DMS 273 (cell line): ENCODE measurements around the gene LGALS7.
"Not testable (repeated sequence)": the region's sequence is repeated elsewhere in the genome, so short reads cannot be mapped to it uniquely, and the experiment has no call there.

ENCODE experiments used
- DNase-seq: peaks from one replicate; lab custom pipeline; 2025; ENCODE audit not compliant: unreplicated experiment; lab: John Stamatoyannopoulos, UW

The LGALS7 gene

DNA sequence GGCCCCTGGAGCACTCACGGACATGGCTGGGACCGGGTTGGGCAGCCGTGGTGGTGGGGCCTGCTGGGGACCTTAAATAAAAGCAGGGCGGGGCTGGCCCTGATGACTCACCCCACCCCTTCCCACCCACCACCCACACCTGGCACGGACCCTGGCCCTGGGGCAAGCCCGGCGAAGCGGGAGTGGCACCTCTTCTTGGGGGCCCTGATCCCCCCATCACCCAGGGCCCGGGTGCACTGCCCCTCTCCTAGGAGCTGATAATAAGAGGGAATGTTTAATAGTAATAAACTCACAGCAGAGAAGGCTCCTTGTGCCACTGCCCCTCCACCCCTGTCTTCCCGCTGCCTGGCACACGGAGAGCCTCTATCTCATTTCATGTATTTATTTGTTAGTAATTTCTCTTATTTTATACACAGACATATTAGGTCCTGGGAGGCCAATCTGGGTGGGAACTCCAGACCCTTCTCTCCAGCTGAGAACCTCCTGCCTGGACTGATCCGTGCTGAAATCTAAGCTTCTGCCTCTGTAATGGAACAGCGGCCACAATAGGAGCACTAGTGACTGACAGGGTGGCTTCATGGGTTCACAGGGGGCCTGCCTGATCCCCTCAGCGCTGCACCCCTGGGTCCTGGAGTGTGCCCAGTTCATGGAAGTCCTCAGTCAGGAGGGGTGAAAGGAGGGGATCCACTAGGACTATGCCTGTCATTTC is at the start of gene LGALS7:
LGALS7 (minus strand) TSS at position 49 of the 709 bp plus-strand sequence; CDS start at position 24, 25 bp downstream.
- DNase-seq = no peak

DNA sequence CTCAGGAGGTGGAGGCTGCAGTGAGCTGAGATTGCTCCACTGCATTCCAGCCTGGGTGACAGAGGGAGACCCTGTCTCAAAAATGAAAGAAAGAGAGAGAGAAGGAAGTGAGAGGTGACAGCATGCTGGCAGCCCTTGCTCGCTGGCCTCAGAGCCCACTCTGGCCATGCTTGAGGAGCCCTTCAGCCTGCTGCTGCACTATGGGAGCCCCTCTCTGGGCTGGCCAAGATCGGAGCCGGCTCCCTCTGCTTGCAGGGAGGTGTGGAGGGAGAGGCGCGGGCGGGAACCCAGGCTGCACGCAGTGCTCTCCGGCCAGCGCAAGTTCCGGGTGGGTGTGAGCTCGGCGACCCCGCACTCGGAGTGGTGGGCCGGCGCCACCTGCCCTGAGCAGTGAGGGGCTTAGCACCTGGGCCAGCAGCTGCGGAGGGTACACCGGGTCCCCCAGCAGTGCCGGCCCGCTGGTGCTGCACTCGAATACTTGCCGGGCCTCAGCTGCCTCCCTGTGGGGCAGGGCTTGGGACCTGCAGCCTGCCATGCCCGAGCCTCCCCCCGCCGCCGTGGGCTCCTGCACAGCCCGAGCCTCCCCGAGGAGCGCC is 48.0 kb upstream of the LGALS7 start:
- DNase-seq = not testable (repeated sequence)

- no peak for DNase-seq
Observed at GRCh38 chr19:38819231-38819920, 46.1 kb upstream of the LGALS7 start.

GRCh38 chr19:38817081-38817480 is 43.8 kb upstream of the LGALS7 start:
- no peak for DNase-seq

DNA sequence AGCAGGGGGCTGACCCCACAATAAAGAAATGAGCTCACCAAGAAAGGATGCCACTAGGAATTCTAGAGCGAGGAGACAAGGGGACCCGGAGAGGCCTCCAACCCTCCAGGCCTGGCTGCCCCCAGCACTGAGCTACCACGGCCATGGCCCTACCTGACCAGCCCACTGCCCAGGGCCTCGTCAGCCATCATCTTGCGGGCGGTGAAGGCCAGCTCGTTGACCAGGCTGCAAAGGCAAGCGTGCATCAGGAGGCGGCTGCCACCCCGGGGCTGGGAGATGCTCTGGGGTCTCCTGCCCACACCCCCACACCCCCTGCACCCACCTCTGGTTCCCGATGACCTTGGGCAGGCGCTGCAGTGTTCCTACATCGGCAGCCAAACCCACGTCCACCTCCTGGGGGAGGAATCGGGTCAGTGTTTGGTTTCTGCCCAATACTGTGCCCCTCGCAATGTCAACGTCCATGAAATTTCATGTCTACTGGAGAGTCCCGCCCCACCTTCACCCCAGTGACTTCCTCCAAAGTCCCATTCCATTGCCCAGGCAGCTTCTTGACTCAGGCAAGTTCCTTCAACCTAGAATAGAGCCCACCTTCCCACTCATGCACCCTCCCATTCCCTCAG is 42.9 kb upstream of the LGALS7 start:
- DNase-seq = no peak

DNA sequence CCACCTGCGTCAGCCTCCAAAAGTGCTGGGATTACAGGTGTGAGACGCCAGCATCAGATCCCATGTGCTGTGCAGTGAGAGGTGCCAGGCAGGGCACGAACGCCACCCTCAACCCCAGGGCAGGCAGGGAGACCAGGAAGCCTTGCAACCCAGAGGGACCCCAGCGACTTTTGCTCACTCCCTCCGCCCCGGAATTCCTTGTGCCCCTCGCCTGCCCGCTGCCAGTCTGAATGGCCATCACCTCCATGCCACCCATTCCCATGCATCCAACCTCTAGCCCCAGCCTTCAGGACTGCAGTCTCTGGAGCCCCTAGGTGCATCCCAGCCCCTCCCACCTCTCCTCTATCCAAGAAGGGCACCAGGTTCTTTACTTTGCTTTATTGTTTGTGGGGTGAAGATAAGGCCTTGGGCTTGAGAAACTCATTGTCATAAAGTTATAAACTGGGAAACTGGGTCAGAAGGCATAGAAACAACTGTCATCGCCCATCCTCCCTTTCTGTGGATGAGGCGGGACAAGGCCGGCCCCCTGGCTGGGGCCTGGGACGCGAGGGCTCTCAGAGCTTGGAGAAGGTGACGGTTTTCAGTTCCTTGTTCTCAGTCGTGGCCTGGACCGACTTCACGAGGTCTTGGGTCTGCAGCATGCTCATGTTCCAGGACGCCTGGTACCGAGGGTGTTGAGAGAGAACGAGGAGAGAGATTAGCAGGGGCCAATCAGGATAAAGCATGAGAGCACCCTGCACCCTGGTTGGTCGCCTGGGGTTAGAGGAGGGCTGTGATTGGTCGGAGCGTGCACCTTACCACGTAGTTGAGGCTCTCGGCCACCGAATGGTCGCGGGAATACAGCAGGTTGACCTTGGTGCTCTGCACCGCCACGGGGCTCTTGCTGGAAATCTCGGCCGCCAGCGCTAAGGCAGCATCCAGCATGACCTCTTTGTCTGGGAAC is 42.0 kb upstream of the LGALS7 start:
- DNase-seq = no peak

DNA sequence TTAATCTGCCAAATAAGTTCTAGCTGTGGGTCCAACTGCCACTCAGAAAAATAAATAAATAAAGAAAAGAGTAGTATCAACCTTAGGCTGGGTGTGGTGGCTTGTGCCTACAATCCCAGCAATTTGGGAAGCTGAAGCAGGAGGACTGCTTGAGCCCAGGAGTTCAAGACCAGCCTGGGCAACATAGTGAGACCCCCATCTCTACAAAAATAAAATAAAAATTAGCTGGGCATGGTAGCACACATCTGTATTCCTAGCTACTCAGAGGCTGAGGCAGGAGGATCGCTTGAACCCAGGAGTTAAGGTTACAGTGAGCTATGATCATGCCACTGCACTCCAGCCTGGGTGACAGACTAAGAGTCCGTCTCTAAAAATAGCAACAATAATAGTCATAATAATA is 40.6 kb upstream of the LGALS7 start:
- not testable (repeated sequence) for DNase-seq

- DNase-seq = no peak
Observed at GRCh38 chr19:38813323-38813722, 40.0 kb upstream of the LGALS7 start.

DNA sequence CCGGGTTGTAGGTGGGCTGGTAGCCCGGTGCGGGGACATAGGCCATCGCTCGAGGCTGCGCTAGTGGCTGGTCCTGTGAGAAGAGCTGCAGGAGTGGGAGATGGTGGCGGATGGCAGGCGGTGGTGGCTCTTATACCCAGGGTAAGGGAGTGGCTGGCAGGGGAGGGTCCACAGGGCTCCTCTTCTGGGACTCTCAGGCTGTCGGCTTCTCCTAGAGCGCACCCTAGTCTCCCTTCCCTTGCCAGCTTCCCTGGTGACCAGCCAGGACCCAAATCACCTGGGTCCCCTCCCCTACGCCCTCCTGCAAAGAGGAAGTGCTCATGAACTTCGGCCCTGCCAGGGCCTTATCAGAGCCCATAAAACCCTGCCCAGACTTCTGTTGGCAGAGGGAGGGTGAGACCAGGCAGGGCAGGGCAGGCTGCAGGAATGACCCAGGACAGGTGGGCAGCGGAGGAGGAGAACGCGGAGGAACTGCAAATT is 39.6 kb upstream of the LGALS7 start, which contains the start of gene LGALS4:
LGALS4 (minus strand) TSS at position 105 of the 480 bp plus-strand sequence; CDS start at position 46, 59 bp downstream.
- DNase-seq = no peak

GRCh38 chr19:38812009-38812840 is 38.9 kb upstream of the LGALS7 start:
- no peak for DNase-seq

- no peak for DNase-seq
Observed at GRCh38 chr19:38809592-38810252, 36.4 kb upstream of the LGALS7 start.

DNA sequence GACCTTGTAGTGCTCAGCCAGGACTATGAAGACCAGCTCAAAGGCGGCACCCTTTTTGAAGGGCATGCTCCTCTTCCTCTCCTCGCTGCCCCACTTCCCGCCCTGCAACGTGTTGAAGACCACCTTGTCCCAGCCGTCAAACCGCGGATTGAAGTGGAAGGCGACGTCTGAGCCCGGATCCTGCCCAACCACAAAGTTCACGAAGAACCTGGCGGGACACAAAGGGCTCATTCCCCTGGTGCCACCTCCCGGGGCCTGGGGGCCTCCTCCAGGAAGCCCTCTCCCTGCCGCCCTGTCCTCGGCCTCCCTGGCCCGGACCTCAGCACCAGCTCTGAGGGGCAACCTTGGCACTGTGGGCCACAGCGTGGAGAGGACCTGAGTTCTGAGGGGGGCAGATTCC is 35.4 kb upstream of the LGALS7 start:
- no peak for DNase-seq

DNA sequence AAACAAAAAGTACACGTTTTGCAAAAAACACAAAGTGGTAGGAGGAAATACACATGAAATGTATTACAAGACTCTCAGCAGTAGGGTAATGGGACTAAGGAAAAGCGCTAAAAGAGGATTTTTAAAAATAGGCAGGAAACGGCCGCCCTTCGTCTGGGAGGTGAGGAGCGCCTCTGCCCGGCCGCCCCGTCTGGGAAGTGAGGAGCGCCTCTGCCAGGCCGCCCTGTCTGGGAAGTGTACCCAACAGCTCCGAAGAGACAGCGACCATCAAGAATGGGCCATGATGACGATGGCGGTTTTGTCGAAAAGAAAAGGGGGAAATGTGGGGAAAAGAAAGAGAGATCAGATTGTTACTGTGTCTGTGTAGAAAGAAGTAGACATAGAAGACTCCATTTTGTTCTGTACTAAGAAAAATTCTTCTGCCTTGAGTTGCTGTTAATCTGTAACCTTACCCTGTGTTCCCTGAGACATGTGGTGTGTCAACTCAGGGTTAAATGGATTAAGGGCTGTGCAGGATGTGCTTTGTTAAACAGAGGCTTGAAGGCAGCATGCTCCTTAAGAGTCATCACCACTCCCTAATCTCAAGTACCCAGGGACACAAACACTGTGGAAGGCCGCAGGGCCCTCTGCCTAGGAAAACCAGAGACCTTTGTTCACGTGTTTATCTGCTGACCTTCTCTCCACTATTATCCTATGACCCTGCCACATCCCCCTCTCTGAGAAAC is 34.2 kb upstream of the LGALS7 start:
- not testable (repeated sequence) for DNase-seq

GRCh38 chr19:38806371-38806770 is 33.1 kb upstream of the LGALS7 start:
- no peak for DNase-seq

- no peak for DNase-seq
Observed at GRCh38 chr19:38805180-38805579, 31.9 kb upstream of the LGALS7 start.

DNA sequence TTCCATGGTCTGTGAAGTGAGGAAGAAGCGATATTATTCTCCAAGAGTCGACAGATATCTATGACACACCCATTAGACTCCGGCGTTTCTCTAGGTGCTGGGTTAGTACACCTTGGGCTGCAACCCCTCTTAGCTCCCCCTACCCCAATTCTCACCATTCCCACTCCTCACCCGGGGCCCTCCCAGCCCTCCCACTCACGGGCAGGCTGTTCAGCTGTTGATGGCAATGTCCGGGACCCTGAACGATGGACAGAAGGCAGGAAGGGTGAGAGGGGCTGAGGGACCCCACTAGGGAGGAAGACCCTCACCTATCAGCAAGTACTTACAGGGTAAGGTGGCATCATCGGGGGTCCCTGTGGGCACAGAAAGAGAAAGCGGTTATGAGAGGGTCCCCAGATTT is 30.2 kb upstream of the LGALS7 start:
- no peak for DNase-seq

DNA sequence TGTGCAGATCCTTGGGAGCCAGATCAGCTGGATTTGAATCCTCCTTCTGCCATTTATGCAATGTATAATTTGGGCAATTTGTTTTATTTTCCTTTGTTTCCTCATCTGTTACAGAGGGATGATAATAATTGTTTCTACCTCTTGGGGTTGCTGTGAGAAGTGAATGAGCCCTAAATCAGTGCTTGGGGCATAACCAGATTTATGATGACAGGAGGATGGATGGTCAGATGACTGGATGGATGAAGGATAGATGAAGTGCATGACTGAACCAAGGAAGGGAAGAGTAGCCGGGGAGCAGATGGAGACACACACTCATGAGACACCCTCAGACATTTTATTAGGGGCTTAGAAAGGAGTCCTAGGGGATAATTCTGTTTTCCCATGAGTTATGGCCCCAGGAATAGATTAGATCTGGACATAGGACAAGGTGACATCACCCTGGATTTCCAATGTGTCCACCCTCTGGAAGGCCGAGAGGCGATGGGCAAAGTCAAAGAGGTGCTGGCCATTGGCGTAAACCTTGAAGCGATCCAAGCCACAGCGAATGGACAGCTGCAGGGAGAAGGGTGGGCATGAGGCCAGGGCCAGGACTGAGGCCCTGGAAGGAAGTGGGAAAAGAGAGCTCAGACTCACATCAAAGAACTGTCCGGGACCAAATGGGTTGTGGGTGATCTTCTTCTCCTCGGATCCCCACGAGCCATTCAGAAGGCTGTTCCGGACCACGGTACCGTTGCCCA is 28.2 kb upstream of the LGALS7 start:
- DNase-seq = no peak
